GM12878 (cell line): ENCODE results near the gene ADAM33. TPM values are rescaled to one million over a fixed set of nuclear protein-coding genes. Genes with fewer than 3 reads are reported as not detected.

Experiments used
- ATAC-seq: fragments of 200-7000 bp; cut with Tn5 transposase; 3 replicates; pipeline ENCODE4 v1.9.1; 2020; ENCODE audit warnings: mild to moderate bottlenecking, moderate library complexity
- BruUV-seq: library from RNA; stranded (reverse); fragments of 400-500 nt; replicated peaks from 2 replicates; lab custom pipeline; 2021; lab: Mats Ljungman, UMichigan
- CTCF ChIA-PET: fragments of 300-600 bp; sonication (Branson Sonifier 250); formaldehyde crosslinking; extraction: SDS; loops from one replicate; lab custom pipeline; 2021; ENCODE audit warnings: inconsistent platforms; lab: Yijun Ruan, JAX
- POLR2A ChIA-PET: fragments of 350-600 bp; formaldehyde crosslinking; extraction: SDS; loops from one replicate; lab custom pipeline; 2021; ENCODE audit warnings: inconsistent platforms; lab: Charles Lee
- RAD21 ChIA-PET: fragments of 300-600 bp; sonication (Branson Sonifier 250); formaldehyde crosslinking; loops from one replicate; lab custom pipeline; 2023; ENCODE audit warnings: antibody characterized with exemption; ENCODE audit not compliant: unreplicated experiment; lab: Charles Lee
- SMC1A ChIA-PET: fragments of 300-600 bp; sonication (Branson Sonifier 250); formaldehyde crosslinking; loops from one replicate; lab custom pipeline; 2023; ENCODE audit not compliant: unreplicated experiment, uncharacterized antibody; lab: Charles Lee
- DNase-seq: peaks from one replicate; pipeline ENCODE4 v3.0.0-alpha.2; 2011; ENCODE audit warnings: low read depth, low spot score
- FAIRE-seq: peaks from 3 replicates; lab custom pipeline; 2011; peaks lifted over from hg19 to GRCh38; lab: Jason Lieb, UNC
- H2AFZ ChIP-seq: 2 replicates; pipeline ENCODE4 v1.6.0; 2011; ENCODE audit warnings: low read depth, low read length, control low read depth; ENCODE audit not compliant: control insufficient read depth
- H3K27ac ChIP-seq: 2 replicates; pipeline ENCODE4 v1.5.1; 2011; ENCODE audit warnings: control low read depth; ENCODE audit not compliant: control insufficient read depth, insufficient read depth
- H3K27me3 ChIP-seq, 2 experiments: replicated peaks in 1 of 2; 2 replicates each; pipeline versions ENCODE4 v1.6.0 to v1.6.1; 2011; ENCODE audit warnings: low read length in 1 of 2; ENCODE audit not compliant: control insufficient read depth in 2 of 2, insufficient read depth in 2 of 2
- H3K36me3 ChIP-seq, 2 experiments: 2 replicates each; pipeline ENCODE4 v1.5.1; 2011; ENCODE audit warnings: low read length in 1 of 2; ENCODE audit not compliant: control insufficient read depth in 2 of 2, insufficient read depth in 2 of 2
- H3K4me1 ChIP-seq: 2 replicates; pipeline ENCODE4 v1.6.1; 2011; ENCODE audit warnings: mild to moderate bottlenecking, low read length, moderate library complexity, mixed read lengths; ENCODE audit not compliant: control insufficient read depth, insufficient read depth
- H3K4me2 ChIP-seq: 2 replicates; pipeline ENCODE4 v1.6.0; 2011; ENCODE audit warnings: control low read depth; ENCODE audit not compliant: control insufficient read depth, insufficient read depth
- H3K4me3 ChIP-seq: fragments of 200-600 bp; sonication (generic); 2 replicates; pipeline ENCODE4 v1.5.1; 2016
- H3K79me2 ChIP-seq: 2 replicates; pipeline ENCODE4 v1.6.0; 2011; ENCODE audit warnings: low read length; ENCODE audit not compliant: control insufficient read depth, insufficient read depth
- H3K9ac ChIP-seq: 2 replicates; pipeline ENCODE4 v1.8.0; 2011; ENCODE audit warnings: low read length, control low read depth, mixed read lengths; ENCODE audit not compliant: control insufficient read depth, insufficient read depth
- H3K9me3 ChIP-seq: replicated peaks from 3 replicates; pipeline ENCODE4 v1.5.1; 2011; ENCODE audit warnings: mild to moderate bottlenecking, low read length; ENCODE audit not compliant: control insufficient read depth, insufficient read depth
- H4K20me1 ChIP-seq: 2 replicates; pipeline ENCODE4 v1.6.0; 2011; ENCODE audit not compliant: control insufficient read depth, insufficient read depth
- BACH1 ChIP-seq: fragments of 450-650 bp; IDR thresholded peaks from 2 replicates; pipeline ENCODE4 v1.6.1; 2017; ENCODE audit warnings: mild to moderate bottlenecking, borderline replicate concordance
- CEBPZ ChIP-seq: fragments of 150-350 bp; IDR thresholded peaks from 2 replicates; pipeline ENCODE4 v1.6.1; 2016; ENCODE audit warnings: low read depth, low read length
- HDAC2 ChIP-seq: fragments of 200-600 bp; sonication (generic); IDR thresholded peaks from 2 replicates; pipeline ENCODE4 v1.6.1; 2017
- MTA2 ChIP-seq: fragments of 450-650 bp; IDR thresholded peaks from 2 replicates; pipeline ENCODE4 v1.6.1; 2016; ENCODE audit warnings: low read depth, mild to moderate bottlenecking, moderate library complexity
- NR2C1 ChIP-seq: fragments of 450-650 bp; IDR thresholded peaks from 2 replicates; pipeline ENCODE4 v1.6.1; 2017; ENCODE audit warnings: antibody characterized with exemption, mild to moderate bottlenecking, moderate library complexity
- NRF1 ChIP-seq: conservative IDR thresholded peaks from 2 replicates; pipeline ENCODE4 v1.6.1; 2011; ENCODE audit warnings: mild to moderate bottlenecking, low read depth, low read length, improper control_type of control experiment
- RELB ChIP-seq: fragments of 450-650 bp; IDR thresholded peaks from 2 replicates; pipeline ENCODE4 v1.6.1; 2017; ENCODE audit warnings: low read depth, mild to moderate bottlenecking, moderate library complexity
- SP1 ChIP-seq: IDR thresholded peaks from one replicate; pipeline ENCODE4 v1.6.1; 2011; ENCODE audit warnings: low read depth, low read length
- ZNF24 ChIP-seq: fragments of 450-650 bp; IDR thresholded peaks from 2 replicates; pipeline ENCODE4 v1.6.1; 2017; ENCODE audit warnings: antibody characterized with exemption, mild to moderate bottlenecking
- WGBS: methylation state at CpG from one replicate; pipeline ENCODE4 v1.1.6; 2016; ENCODE audit warnings: low lambda C conversion rate; ENCODE audit not compliant: insufficient replicate concordance, insufficient coverage; ENCODE audit errors: missing lambda C conversion rate; 5-methylcytosine and 5-hydroxymethylcytosine counted together
- in situ Hi-C: fragments of 300-500 bp; cut with MboI; formaldehyde crosslinking; loops from 9 replicates; pipeline ENCODE4 v1.14.3; 2018; ENCODE audit warnings: mixed read lengths
- intact Hi-C: fragments of 100-400 bp; cut with micrococcal nuclease; formaldehyde crosslinking; loops from one replicate; pipeline ENCODE4 v1.14.2; 2022; ENCODE audit not compliant: unreplicated experiment
- polyA plus RNA-seq, 11 experiments: library from polyadenylated mRNA; depleted of rRNA in 4 of 11; unstranded in 6 of 11; stranded (reverse) in 5 of 11; fragments of >200 nt; fragmentation: Nextera tagmentation in 4 of 11; fragmentation: Illumina TruSeq in 1 of 11; extraction: Ambion mirVana in 4 of 11; extraction: Trizol in 1 of 11; gene quantifications; 1 replicate in 1 of 11; 2 replicates in 10 of 11; pipeline versions ENCODE4 v1.2.1 to v1.2.3, GENCODE V29; 2011 to 2016; ENCODE audit warnings: inconsistent platforms in 2 of 11, missing spikeins in 2 of 11, low read depth in 1 of 11
- total RNA-seq, 4 experiments: library from RNA; depleted of rRNA in 3 of 4; stranded (reverse); fragments of >200 nt in 3 of 4; fragmentation: Illumina TruSeq in 1 of 4; extraction: Trizol in 1 of 4; gene quantifications; 2 replicates each; pipeline versions ENCODE4 v1.2.1 to v1.2.3, GENCODE V29; 2013 to 2021

Gene ADAM33
- total and polyA plus RNA-seq, 10 of the 15 experiments (the other 5 are each of a cell fraction or from before 2014, with no cell fraction given) = not detected

- in situ Hi-C loops = no loop called here
- H3K4me1 ChIP-seq = no peaks in the 10 kb centered on the region
- ChIA-PET POLR2A (no interaction called here), CTCF (interaction anchor here (0.7 to 2.3 kb wide), 3 partner anchors 10 to 20 kb away, joined by 3 to 8 read pairs (median 5); no protein-coding TSS in a partner anchor), RAD21 (interaction anchor here (0.7 to 1.6 kb wide), 2 partner anchors 14 to 21 kb away, joined by 3 read pairs; no protein-coding TSS in a partner anchor), SMC1A (no interaction called here)
- ATAC-seq (no peak), DNase-seq (no peak), FAIRE-seq (no peak)
- intact Hi-C loops = no loop called here
- H3K9me3 ChIP-seq = peaks cover 1% of the 10 kb centered on the region; the same call in 1 of the 3 replicates
- no peaks in the 10 kb centered on the region for H4K20me1 ChIP-seq
- no peak overlapping the region for H3K4me3 ChIP-seq
- no peak overlapping the region for H2AFZ ChIP-seq
- H3K4me2 ChIP-seq = no peak overlapping the region
- 41% methylated on average over 14 of the region's 15 CpGs for WGBS
- no peak overlapping the region for H3K27ac ChIP-seq
- no peaks in the 10 kb centered on the region for H3K79me2 ChIP-seq
- no peaks in the 10 kb centered on the region; a peak in 1 of 4 replicates for H3K27me3 ChIP-seq
- BruUV-seq = no TSS peak
- TF ChIP-seq RELB (no peak), SP1 (no peak), NRF1 (no peak), MTA2 (no peak), BACH1 (no peak), CEBPZ (no peak), HDAC2 (no peak), NR2C1 (no peak), ZNF24 (no peak)
- no peaks in the 10 kb centered on the region for H3K36me3 ChIP-seq
- H3K9ac ChIP-seq = no peak overlapping the region
Measured at GRCh38 chr20:3696745-3697587, 15.2 kb upstream of the ADAM33 start.
